ENCODE measurements around the gene FLYWCH2.

DNA sequence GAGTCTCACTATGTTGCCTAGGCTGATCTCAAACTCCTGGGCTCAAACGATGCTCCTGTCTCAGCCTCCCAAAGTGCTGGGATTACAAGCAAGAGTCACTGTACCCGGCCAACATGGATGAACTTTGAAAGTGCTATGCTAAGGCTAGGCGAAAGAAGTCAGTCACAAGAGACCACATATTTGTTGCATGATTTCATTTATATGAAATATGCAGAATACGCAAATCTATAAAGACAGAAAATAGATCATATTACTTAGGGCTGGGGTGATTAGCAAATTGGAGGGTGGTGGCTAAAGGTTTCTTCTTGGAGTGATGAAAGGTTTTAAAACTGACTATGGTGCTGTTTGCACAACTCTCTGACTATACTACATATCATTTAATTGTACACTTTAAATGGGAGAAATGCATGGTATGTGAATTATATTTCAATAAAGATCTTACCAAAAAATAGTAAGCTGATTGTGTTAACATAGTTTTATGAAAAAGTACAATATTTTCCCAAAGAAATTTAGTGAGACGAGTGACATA is 27.5 kb downstream of the FLYWCH2 start:
- TF ChIP-seq FOXP2 (optimal IDR thresholded peaks at IDR 0.05; ENCODE audit: borderline replicate concordance, extremely low read depth, extremely low read length, insufficient read depth) (no peak), POLR2AphosphoS5 (IDR thresholded peaks at IDR 0.05; ENCODE audit: low read depth, low read length) (no peak), SIN3A (IDR thresholded peaks at IDR 0.05; ENCODE audit: borderline replicate concordance, insufficient read depth, low read length) (no peak)
- TF ChIP-seq, protein P1, sequence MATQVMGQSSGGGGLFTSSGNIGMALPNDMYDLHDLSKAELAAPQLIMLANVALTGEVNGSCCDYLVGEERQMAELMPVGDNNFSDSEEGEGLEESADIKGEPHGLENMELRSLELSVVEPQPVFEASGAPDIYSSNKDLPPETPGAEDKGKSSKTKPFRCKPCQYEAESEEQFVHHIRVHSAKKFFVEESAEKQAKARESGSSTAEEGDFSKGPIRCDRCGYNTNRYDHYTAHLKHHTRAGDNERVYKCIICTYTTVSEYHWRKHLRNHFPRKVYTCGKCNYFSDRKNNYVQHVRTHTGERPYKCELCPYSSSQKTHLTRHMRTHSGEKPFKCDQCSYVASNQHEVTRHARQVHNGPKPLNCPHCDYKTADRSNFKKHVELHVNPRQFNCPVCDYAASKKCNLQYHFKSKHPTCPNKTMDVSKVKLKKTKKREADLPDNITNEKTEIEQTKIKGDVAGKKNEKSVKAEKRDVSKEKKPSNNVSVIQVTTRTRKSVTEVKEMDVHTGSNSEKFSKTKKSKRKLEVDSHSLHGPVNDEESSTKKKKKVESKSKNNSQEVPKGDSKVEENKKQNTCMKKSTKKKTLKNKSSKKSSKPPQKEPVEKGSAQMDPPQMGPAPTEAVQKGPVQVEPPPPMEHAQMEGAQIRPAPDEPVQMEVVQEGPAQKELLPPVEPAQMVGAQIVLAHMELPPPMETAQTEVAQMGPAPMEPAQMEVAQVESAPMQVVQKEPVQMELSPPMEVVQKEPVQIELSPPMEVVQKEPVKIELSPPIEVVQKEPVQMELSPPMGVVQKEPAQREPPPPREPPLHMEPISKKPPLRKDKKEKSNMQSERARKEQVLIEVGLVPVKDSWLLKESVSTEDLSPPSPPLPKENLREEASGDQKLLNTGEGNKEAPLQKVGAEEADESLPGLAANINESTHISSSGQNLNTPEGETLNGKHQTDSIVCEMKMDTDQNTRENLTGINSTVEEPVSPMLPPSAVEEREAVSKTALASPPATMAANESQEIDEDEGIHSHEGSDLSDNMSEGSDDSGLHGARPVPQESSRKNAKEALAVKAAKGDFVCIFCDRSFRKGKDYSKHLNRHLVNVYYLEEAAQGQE (IDR thresholded peaks at IDR 0.05; ENCODE audit: insufficient read depth in 1 of 2, low read depth in 2 of 2, low read length in 2 of 2): no peak

All from PFSK-1 (cell line).